ENCODE measurements around the gene TADA3.

Gene TADA3

GRCh38 chr3:9792405-9793160 lies at the start of gene TADA3, which contains the start of gene ARPC4:
TSS of gene TADA3 (minus strand) at chr3:9792473. CDS start at chr3:9791466, 1,007 bp downstream.
TSS of gene ARPC4 (plus strand) at chr3:9793082. CDS start at chr3:9793122, 40 bp downstream.
- in situ Hi-C loops (cut with MboI; ENCODE audit: low sequenced_read_pairs), result no loop called here

- in situ Hi-C loops (cut with MboI; ENCODE audit: low sequenced_read_pairs), result no loop called here
These were observed 48.7 kb upstream of the TADA3 start for GRCh38 chr3:9841015-9841414.

GRCh38 chr3:9838856-9839255 lies 46.6 kb upstream of the TADA3 start:
- in situ Hi-C loops (cut with MboI; ENCODE audit: low sequenced_read_pairs), result no loop called here

- in situ Hi-C loops (cut with MboI; ENCODE audit: low sequenced_read_pairs), result no loop called here
These were observed 45.7 kb upstream of the TADA3 start for GRCh38 chr3:9837701-9838582.

GRCh38 chr3:9834520-9835380 lies 42.5 kb upstream of the TADA3 start:
- in situ Hi-C loops (cut with MboI; ENCODE audit: low sequenced_read_pairs), result no loop called here

GRCh38 chr3:9833078-9833477 lies 40.8 kb upstream of the TADA3 start:
- in situ Hi-C loops (cut with MboI; ENCODE audit: low sequenced_read_pairs), result no loop called here

- in situ Hi-C loops (cut with MboI; ENCODE audit: low sequenced_read_pairs), result no loop called here
These were observed 39.0 kb upstream of the TADA3 start for GRCh38 chr3:9831253-9831652.

- in situ Hi-C loops (cut with MboI; ENCODE audit: low sequenced_read_pairs), result no loop called here
These were observed 36.8 kb upstream of the TADA3 start for GRCh38 chr3:9828801-9829755.

- in situ Hi-C loops (cut with MboI; ENCODE audit: low sequenced_read_pairs), result no loop called here
These were observed 34.7 kb upstream of the TADA3 start for GRCh38 chr3:9826815-9827573.

- in situ Hi-C loops (cut with MboI; ENCODE audit: low sequenced_read_pairs), result no loop called here
These were observed 33.3 kb upstream of the TADA3 start for GRCh38 chr3:9825451-9826040.

- in situ Hi-C loops (cut with MboI; ENCODE audit: low sequenced_read_pairs), result no loop called here
These were observed 28.7 kb upstream of the TADA3 start for GRCh38 chr3:9820946-9821345.

GRCh38 chr3:9820543-9820942 lies 28.3 kb upstream of the TADA3 start:
- in situ Hi-C loops (cut with MboI; ENCODE audit: low sequenced_read_pairs), result no loop called here

GRCh38 chr3:9818666-9819335 lies 26.5 kb upstream of the TADA3 start:
- in situ Hi-C loops (cut with MboI; ENCODE audit: low sequenced_read_pairs), result no loop called here

GRCh38 chr3:9817436-9817835 lies 25.2 kb upstream of the TADA3 start:
- in situ Hi-C loops (cut with MboI; ENCODE audit: low sequenced_read_pairs), result no loop called here

- in situ Hi-C loops (cut with MboI; ENCODE audit: low sequenced_read_pairs), result no loop called here
These were observed 23.7 kb upstream of the TADA3 start for GRCh38 chr3:9815986-9816385.

GRCh38 chr3:9812870-9813483 lies 20.7 kb upstream of the TADA3 start:
- in situ Hi-C loops (cut with MboI; ENCODE audit: low sequenced_read_pairs), result no loop called here

GRCh38 chr3:9810846-9811245 lies 18.6 kb upstream of the TADA3 start:
- in situ Hi-C loops (cut with MboI; ENCODE audit: low sequenced_read_pairs), result no loop called here

- in situ Hi-C loops (cut with MboI; ENCODE audit: low sequenced_read_pairs), result no loop called here
These were observed 18.1 kb upstream of the TADA3 start for GRCh38 chr3:9810433-9810770.

Measured in HL-60/S4 treated with phorbol 12-myristate 13-acetate at 8.2 ng/mL for 4 days and 3 days (cell line).